HS-27A (cell line): ENCODE results near the gene FAM151A.

Source experiments
- DNase-seq: peaks from one replicate; pipeline ENCODE4 v3.0.0-alpha.2; 2012; ENCODE audit warnings: low read depth, missing footprints

The FAM151A gene

GRCh38 chr1:54623216-54624007, at the start of gene FAM151A:
FAM151A (minus strand) TSS chr1:54623525; CDS start chr1:54623395, 130 bp downstream.
- DNase-seq = no peak

DNA sequence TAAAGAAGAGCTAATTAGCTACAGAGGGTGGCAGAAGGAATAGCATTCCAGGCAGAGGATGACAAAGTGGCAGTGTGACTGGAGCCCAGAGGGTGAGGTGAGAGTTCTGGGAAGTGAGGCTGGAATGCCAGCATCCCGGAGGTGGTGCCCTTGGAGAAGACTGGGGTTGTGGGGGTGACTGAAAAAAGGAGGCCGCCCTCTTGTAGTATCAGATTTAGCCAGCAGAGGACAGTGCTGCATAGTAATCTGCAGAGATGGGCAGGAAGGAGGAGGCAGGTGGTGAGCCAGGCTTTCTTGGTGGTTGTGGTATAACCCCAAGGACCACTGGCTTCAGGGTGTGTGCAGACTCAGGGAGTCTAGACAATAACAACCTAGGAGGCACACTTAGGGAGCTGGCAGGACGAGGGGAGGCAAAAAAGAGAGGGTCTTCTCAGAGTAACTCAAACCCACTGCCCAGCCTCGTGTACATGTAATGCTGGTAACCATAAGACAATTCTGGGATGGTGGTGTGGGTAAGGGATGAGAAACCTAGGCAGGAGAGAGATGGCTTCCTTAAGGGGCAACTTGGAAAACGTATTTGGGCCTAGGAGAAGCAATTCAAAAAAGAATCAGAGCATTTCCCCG, 48.8 kb upstream of the FAM151A start:
- peak; percentile 24 for DNase-seq

GRCh38 chr1:54668567-54668966, 45.2 kb upstream of the FAM151A start:
- no peak for DNase-seq

- no peak for DNase-seq
Observed at GRCh38 chr1:54667797-54668196, 44.5 kb upstream of the FAM151A start.

GRCh38 chr1:54666333-54666732, 43.0 kb upstream of the FAM151A start:
- no peak for DNase-seq

DNA sequence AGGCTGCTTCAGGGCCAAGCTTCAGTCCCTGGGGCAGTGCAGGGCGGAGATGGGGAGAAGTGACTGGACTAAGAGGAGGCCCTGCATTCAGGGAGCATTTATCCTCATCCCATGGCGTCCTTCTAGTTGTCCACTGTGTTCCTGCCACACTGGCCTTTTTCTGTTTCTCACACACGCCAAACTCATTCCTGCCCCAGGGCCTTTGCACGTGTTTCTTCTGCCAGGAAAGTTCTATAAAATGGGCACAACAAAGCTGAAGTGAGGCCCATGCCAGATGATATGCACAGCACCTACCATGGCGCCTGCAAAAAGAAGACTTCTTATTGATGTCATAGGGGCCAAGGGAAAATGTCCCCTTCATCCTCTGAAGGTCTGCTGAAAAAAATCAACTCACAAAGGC, 42.5 kb upstream of the FAM151A start:
- no peak for DNase-seq

DNA sequence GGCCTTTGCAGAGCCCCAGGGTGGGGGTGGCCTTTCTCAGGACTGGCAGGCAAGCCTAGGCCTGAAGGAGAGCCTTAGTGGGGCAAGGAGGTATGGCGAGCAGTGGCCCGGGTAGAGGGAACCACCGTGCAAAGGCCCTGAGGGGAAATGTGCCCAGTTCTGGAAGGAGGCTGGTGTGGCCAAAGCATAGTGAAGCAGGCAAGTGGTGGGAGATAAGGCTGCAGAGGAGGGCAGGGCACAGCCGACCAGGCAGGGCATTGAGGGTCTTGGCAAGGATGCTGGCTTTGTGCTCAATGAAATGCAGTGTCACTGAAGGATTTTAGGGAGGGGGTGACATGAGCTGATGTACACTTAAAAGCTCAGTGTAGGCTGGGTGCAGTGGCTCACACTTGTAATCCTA, 41.0 kb upstream of the FAM151A start:
- DNase-seq = no peak

GRCh38 chr1:54663725-54664124, 40.4 kb upstream of the FAM151A start:
- no peak for DNase-seq

DNA sequence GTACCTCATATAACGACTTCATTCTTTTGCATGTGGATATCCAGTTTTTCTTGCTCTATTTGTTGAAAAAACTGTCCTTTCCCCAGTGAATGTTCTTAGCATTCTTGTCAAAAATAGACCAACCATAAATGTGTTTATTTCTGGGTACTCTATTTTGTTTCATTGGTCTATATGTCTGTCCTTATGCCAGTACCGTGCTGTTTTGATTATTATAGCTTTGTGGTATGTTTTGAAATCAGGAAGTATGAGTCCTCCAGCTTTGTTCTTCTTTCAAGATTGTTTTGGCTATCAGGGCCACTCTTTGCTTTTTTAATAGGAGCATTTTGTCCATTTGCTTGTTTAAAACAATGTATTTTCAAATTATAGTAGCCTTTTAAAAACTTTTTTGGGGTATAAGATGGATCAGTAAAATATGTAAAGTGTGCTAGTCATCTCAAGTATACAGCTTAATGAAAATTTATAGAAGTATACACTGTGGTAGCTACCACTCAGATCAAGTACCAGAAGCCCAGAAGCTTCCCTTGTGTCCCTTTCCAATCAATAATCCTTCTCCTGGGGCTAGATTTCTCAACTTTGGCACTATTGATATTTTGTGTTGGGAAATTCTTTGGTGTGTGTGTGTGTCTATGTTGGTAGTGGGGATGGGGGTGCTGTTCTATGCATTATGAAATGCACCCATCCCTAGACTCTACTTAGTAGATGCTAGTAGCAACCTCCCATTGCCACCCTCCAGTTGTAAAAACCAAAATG, 35.0 kb upstream of the FAM151A start:
- no peak for DNase-seq

GRCh38 chr1:54653036-54653435, 29.7 kb upstream of the FAM151A start:
- peak; percentile 24 for DNase-seq

DNA sequence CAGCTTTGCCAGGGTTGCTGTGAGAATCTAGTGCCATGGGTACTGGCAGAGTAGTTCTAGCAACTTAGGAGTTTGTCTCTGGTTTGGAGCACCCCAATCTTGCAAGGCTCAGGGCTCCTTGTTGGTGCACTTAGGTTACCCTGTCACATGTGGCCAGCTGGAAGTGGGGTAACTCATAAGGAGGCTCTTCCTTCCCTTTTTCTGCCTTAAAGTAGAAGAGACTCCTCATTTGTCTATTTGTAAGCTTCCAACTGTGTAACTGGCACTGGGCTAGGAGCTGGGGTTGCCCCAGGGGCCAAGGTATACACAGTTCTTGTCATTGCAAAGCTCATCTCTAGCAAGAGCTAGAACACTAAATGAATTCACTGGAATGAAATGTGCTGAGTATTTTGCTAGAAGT, 28.8 kb upstream of the FAM151A start:
- no peak for DNase-seq

- DNase-seq = no peak
Observed at GRCh38 chr1:54651608-54652007, 28.3 kb upstream of the FAM151A start.

GRCh38 chr1:54650417-54650816, 27.1 kb upstream of the FAM151A start:
- no peak for DNase-seq

- no peak for DNase-seq
Observed at GRCh38 chr1:54649921-54650320, 26.6 kb upstream of the FAM151A start.

DNA sequence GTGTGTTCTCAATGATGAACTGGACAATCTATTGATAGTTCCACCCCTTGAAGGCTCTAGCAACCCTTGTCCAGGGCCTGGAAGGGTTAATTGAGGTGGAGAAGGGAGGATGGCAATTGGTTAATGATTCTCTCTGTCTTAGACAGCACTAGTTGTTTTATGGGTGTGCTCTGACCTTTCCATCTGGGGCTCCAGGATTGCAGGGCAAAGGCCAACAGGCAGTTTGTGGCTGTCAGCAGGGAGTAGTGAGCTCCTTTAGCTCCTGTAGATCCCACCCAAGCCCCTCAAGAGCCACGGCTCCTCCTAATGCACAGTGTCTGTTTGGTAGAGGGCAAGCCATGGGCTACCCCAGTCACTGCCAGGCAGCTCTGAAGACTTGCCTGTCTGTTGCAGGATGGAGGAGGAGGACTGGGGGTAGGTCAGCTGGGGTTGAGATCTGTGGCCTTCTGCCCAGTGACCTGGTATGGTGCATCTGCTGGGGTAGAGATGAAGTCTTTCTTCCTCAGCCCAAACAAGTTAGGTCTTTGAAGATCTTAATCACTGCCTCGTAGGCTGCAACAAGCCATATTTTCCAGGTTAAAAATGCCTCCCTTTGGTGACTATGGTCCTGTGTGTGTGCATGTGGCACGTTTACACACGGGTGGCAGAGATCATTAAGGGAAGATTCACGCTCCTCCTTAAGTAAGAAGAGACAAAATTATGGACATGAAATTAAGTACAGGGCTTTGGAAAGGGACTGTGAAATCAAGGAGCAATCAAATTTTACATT, 26.0 kb upstream of the FAM151A start:
- DNase-seq = no peak

DNA sequence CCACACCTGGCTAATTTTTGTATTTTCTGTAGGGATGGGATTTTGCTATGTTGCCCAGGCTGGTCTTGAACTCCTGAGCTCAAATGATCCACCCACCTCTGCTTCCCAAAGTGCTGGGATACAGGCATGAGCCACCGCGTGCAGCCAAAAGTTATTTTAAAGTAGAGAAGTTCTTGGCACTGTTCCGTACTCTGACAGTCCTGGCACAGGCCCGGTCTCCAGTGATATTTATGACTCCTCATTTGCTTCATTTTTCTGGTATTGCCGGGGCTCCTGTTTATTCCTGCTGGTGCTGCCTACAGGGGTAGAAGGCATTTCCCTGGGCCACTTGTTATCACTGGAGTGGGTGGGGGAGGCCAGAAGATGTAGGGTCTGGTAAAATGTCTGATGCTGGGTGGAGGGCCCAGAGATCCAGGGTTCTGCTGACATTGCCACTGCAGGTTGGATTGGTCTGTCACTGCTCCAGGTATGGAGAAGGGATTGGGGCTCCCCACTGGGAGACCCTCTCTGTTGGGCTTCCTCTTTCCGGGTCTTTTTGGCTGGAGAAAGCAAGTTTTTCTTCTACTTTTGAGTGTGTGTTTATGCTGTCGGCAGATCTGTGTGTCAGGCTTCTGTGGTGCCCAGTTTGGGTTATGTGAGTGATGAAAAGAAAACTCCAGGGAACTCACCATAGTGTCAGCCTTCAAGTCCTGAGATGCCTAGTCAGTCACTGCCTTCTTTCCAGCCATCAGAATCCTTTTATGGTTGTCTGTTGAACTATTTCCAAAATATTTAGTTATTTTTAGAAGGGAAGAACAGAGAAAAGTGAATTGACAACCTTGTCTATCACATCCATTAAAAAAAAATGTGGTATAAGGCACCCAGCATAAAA, 22.7 kb upstream of the FAM151A start:
- DNase-seq = no peak

DNA sequence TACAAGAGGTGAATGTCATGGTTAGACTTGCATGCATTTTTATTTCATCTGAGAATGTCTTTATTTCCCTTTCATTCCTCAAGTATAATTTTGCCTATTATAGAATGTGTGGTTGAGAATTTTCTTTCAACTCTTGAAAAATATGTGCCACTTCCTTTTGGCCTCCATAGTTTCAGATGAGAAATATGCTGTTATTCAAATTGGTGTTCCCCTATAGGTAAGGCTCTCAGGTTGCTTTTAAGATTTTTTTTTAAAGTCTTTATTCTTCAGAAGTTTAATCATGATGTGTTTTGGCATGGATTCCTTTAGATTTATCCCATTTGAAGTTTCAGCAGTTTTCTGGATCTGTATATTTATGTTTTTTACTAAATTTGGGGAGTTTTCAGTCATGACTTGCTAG, 20.4 kb upstream of the FAM151A start:
- no peak for DNase-seq

DNA sequence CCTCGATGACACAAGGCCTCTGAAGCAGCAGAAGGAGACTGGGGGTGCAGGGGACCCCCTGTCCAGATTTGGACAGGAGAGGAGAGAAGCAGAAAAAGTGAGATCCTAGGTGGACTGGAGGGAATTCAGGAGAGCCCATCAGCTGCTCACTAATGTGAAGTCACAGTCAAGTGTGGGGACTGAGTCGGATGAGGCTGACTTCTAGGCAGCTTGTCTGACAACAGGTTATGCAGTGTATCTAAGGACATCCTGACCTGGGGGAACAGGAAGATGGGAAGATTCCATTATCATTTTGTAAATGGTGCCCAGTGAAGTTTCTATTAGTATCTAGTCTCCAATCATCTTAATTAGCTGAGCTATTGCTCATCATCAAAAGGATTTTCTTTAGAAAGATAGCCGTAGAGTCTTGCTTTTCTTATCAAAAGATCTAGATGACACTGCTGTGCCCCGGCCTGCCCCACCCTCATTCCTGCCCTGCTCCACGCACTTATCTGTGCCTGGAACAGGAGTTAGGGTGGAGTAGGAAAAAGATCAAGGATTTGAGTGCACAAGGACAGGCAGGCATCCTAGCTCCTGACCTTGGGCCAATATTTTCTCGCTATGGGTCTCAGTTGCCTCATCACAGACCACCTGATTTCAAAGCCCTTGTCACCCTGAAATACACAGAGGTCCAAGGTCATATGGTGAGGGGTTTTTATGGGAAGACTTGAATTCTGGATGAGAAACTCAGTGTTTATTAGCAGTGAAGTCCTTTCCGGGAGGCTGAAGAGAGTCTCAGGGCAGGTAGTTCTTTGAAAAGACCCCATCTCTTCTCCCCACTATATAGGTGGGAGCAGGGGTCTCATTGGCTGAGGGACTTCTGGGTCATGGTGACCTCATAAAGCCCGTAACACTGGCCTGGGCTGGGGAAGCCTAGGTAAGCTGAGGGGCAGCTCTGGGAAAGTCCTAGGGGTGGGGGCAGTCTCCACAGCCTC, 17.8 kb upstream of the FAM151A start, which contains the start of gene MROH7:
TSS of gene MROH7 (plus strand) at position 924 of the 974 bp plus-strand sequence. CDS start 11,141 bp downstream, outside the sequence.
- no peak for DNase-seq

DNA sequence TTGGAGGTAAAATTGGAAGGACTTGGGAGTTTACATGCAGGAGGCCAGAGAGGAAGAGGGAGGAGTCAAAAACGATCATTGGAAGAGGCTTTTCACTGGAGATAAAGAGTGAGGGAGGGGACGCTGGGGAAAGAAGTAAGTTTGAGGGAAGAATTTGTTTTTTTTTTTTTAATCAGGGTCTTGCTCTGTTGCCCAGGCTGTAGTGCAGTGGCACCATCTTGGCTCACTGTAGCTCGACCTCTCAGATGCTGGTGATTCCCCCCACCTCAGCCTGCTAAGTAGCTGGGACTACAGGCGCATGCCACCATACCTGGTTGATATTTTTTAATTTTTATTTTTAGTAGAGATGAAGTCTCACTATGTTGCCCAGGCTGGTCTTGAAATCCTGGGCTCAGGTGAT, 17.0 kb upstream of the FAM151A start:
- DNase-seq = no peak
